Spleen (tissue), 3 donors: Measurements from ENCODE around the gene AFAP1L1.

Experiments
- POLR2A ChIP-seq, 3 donors: fragments of 450-650 bp; IDR thresholded peaks; one replicate each; pipeline ENCODE4 v1.5.1; 2017; ENCODE audit warnings: antibody characterized with exemption in 3 of 3, mild to moderate bottlenecking in 1 of 3
- POLR2AphosphoS5 ChIP-seq, 3 donors: sonication (generic); formaldehyde crosslinking; IDR thresholded peaks; one replicate each; pipeline ENCODE4 v1.5.1; 2017; ENCODE audit warnings: antibody characterized with exemption in 3 of 3

- TF ChIP-seq POLR2A (IDR thresholded peaks at IDR 0.05) (no peak), POLR2AphosphoS5 (IDR thresholded peaks at IDR 0.05) (no peak)
Observed at GRCh38 chr5:149303210-149303609, 31.6 kb downstream of the AFAP1L1 start.
